ENCODE results near the gene SYNC. TPM values are rescaled to one million over a fixed set of nuclear protein-coding genes. Genes with fewer than 3 reads are reported as not detected.

The SYNC gene
- 1 to 10 TPM in 1 of 6 experiments, under 1 TPM in 5; 0.29 to 2.1 (median 0.44) TPM for total RNA-seq
- long read RNA-seq, result 0 reads

- H3K4me1 ChIP-seq, result peaks cover 0 to 8% (median 2%) of the 10 kb centered on the region in 4 donors
- TF ChIP-seq CTCF (IDR thresholded peaks at IDR 0.05), result no peak
- TF ChIP-seq POLR2A (IDR thresholded peaks at IDR 0.05), result no peak
- intact Hi-C loops (cut with DNase I), result loop anchor here in 1 of 2 donors (10.0 kb wide), 1 partner anchor 172 kb away; the partner anchor contains the start of gene FNDC5
- 0% methylated on average over 7 of the region's 70 CpGs for WGBS (ENCODE audit: insufficient coverage, low coverage, low lambda C conversion rate, missing lambda C conversion rate)
- no peak within 1 kb of the TSS for H3K27ac ChIP-seq
- ATAC-seq, result peak; percentile 55 to 62 (median 56)
- no peaks in the 10 kb centered on the region for H3K36me3 ChIP-seq
- DNase-seq, result peak in 1 of 3 donors; percentile 48
- peak within 1 kb of the TSS; percentile 41 to 49 (median 46) for H3K4me3 ChIP-seq
- H3K27me3 ChIP-seq, result no peaks in the 10 kb centered on the region
- no peaks in the 10 kb centered on the region for H3K9me3 ChIP-seq
These were observed at the start of gene SYNC for GRCh38 chr1:32702599-32703478. Gene SYNC, minus strand, starts transcription at chr1:32702770. Its CDS starts 110 bp downstream, at chr1:32702660.

- H3K9me3 ChIP-seq, result no peaks in the 10 kb centered on the region
- H3K36me3 ChIP-seq, result no peaks in the 10 kb centered on the region
- 50% methylated on average over 1 of the region's 3 CpGs for whole genome bisulfite sequencing (ENCODE audit: insufficient coverage, low coverage, low lambda C conversion rate, missing lambda C conversion rate)
- H3K27me3 ChIP-seq, result no peaks in the 10 kb centered on the region
- ATAC-seq, result no peak
- no peak overlapping the region for H3K27ac ChIP-seq
- TF ChIP-seq POLR2A (IDR thresholded peaks at IDR 0.05) (no peak), CTCF (IDR thresholded peaks at IDR 0.05) (no peak)
- H3K4me1 ChIP-seq, result peaks cover 0 to 10% (median 4%) of the 10 kb centered on the region in 4 donors
- DNase-seq, result no peak
- no peak overlapping the region for H3K4me3 ChIP-seq
- intact Hi-C loops (cut with DNase I), result no loop called here
These were observed 47.2 kb upstream of the SYNC start for GRCh38 chr1:32749771-32750170.

GRCh38 chr1:32749332-32749731, 46.8 kb upstream of the SYNC start:
- no peaks in the 10 kb centered on the region for H3K27me3 ChIP-seq
- ATAC-seq (no peak), DNase-seq (no peak)
- no peaks in the 10 kb centered on the region for H3K36me3 ChIP-seq
- H3K4me3 ChIP-seq, result no peak overlapping the region
- H3K9me3 ChIP-seq, result no peaks in the 10 kb centered on the region
- no peak overlapping the region for H3K27ac ChIP-seq
- H3K4me1 ChIP-seq, result peaks cover 0 to 10% (median 4%) of the 10 kb centered on the region in 4 donors
- 82% methylated on average over 3 of the region's 4 CpGs for WGBS (ENCODE audit: insufficient coverage, low coverage, low lambda C conversion rate, missing lambda C conversion rate)
- intact Hi-C loops (cut with DNase I), result no loop called here
- no peak for TF ChIP-seq POLR2A (IDR thresholded peaks at IDR 0.05)
- no peak for TF ChIP-seq CTCF (IDR thresholded peaks at IDR 0.05)

- H3K9me3 ChIP-seq, result no peaks in the 10 kb centered on the region
- H3K27ac ChIP-seq, result no peak overlapping the region
- no peaks in the 10 kb centered on the region for H3K27me3 ChIP-seq
- TF ChIP-seq CTCF (IDR thresholded peaks at IDR 0.05) (no peak), POLR2A (IDR thresholded peaks at IDR 0.05) (no peak)
- H3K4me1 ChIP-seq, result peaks cover 0 to 6% (median 4%) of the 10 kb centered on the region in 4 donors
- no peak overlapping the region for H3K4me3 ChIP-seq
- DNase-seq (no peak), ATAC-seq (no peak)
- 89% methylated on average over 4 of the region's 8 CpGs for WGBS (ENCODE audit: insufficient coverage, low coverage, low lambda C conversion rate, missing lambda C conversion rate)
- no peaks in the 10 kb centered on the region for H3K36me3 ChIP-seq
- intact Hi-C loops (cut with DNase I), result no loop called here
These were observed 46.4 kb upstream of the SYNC start for GRCh38 chr1:32748926-32749325.

All from right lobe of liver (tissue), 6 donors.